HTR-8/SVneo (cell line): ENCODE results near the gene PRRT2.
A peak's percentile ranks its signal among the peaks of the same experiment; 100 is the strongest.

ENCODE experiments used
- DNase-seq: peaks from one replicate; pipeline ENCODE4 v3.0.0; 2011; ENCODE audit warnings: low spot score, mixed read lengths; ENCODE audit not compliant: insufficient read length
- FAIRE-seq: peaks from 2 replicates; lab custom pipeline; 2011; peaks lifted over from hg19 to GRCh38; lab: Jason Lieb, UNC

The PRRT2 gene

GRCh38 chr16:29809850-29810698 is 1.9 kb upstream of the PRRT2 start:
- FAIRE-seq (no peak), DNase-seq (no peak)

- no peak for FAIRE-seq
- DNase-seq, result no peak
Observed at GRCh38 chr16:29810699-29811169, 1.3 kb upstream of the PRRT2 start.

GRCh38 chr16:29811170-29811895 is 660 bp upstream of the PRRT2 start:
- FAIRE-seq (peak; percentile 75), DNase-seq (peak; percentile 92)

- FAIRE-seq, result no peak
Observed at GRCh38 chr16:29812754-29813643, 1.0 kb downstream of the PRRT2 start.

GRCh38 chr16:29813644-29814562 is 1.9 kb downstream of the PRRT2 start:
- FAIRE-seq, result no peak
- no peak for DNase-seq

More at GRCh38 chr16:29812754-29813643, 1.0 kb downstream of the PRRT2 start:
- no peak for DNase-seq

GRCh38 chr16:29814592-29814991 is 2.6 kb downstream of the PRRT2 start:
- FAIRE-seq, result no peak
- DNase-seq, result no peak

- no peak for DNase-seq
- FAIRE-seq, result no peak
Observed at GRCh38 chr16:29815032-29815721, 3.2 kb downstream of the PRRT2 start.

GRCh38 chr16:29815793-29816693 is 4.0 kb downstream of the PRRT2 start, which contains the start of gene PAGR1:
Gene PAGR1 (plus strand): TSS chr16:29816152. CDS start chr16:29816526, 374 bp downstream.
- FAIRE-seq (peak; percentile 80), DNase-seq (peak; percentile 95)

- FAIRE-seq (no peak), DNase-seq (peak; percentile 47)
Observed at GRCh38 chr16:29816694-29817441, 4.9 kb downstream of the PRRT2 start.

GRCh38 chr16:29818082-29818481 is 6.1 kb downstream of the PRRT2 start:
- DNase-seq (no peak), FAIRE-seq (no peak)

GRCh38 chr16:29819506-29819905 is 7.5 kb downstream of the PRRT2 start:
- FAIRE-seq (no peak), DNase-seq (no peak)

GRCh38 chr16:29820271-29820701 is 8.3 kb downstream of the PRRT2 start, which contains the start of gene MVP:
Gene MVP (plus strand): TSS chr16:29820462. CDS start chr16:29830550, 10,088 bp downstream.
- FAIRE-seq, result no peak
- no peak for DNase-seq

GRCh38 chr16:29820730-29821642 is 9.0 kb downstream of the PRRT2 start:
- DNase-seq (no peak), FAIRE-seq (no peak)

- FAIRE-seq, result no peak
- no peak for DNase-seq
Observed at GRCh38 chr16:29821643-29822115, 9.7 kb downstream of the PRRT2 start.

GRCh38 chr16:29824589-29825144 is 12.7 kb downstream of the PRRT2 start:
- DNase-seq, result no peak
- no peak for FAIRE-seq
